ENCODE data around the gene MTSS2.
A peak's percentile ranks its signal among the peaks of the same experiment; 100 is the strongest.

Gene MTSS2

DNA sequence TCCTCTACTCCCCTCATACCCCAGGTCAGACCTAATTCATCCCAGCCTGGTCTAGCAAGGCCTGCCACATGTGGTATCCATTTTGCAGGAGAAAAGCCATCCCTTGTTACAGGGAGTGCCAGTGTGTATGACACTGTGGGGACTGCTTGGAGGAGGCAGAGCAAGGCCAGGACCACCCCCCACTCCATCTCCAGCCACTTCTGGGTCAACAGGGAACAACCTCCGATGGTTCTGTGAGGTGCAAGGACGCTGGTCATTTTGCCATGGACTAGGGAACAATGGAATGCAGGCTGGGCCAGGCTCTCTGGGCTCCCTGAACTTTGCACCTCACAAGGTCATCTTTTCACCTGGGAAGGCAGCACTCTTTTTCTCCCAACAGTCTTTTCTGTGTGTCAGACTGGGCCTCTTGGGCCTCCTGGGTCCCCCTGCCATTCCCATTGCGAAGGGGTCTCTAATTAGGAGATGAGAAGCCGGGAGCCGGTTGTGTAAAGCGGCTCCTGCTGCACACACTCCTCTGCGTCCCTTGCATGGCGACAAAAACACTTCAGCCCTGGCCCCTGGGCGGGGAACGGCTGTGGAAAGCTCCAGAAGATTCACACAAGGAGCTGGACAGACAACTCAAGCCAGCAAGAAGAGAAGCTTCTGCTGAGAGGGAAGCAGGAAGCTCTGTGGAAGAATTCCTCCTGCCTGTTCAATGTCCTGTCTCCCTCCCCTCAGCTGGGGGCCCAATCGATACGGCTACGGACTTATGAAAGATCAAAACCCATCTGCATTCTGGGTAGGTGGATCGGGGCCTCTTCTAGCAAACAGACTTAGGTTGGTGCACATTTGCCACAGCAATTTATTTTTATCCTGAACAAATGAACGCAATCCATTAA is 38.5 kb upstream of the MTSS2 start:
- Histone ChIP-seq H3K4me1 (ENCODE audit: control insufficient read depth, insufficient read depth, low read length) (peaks cover 22% of the 10 kb centered on the region), H3K9ac (ENCODE audit: low read length) (no peak overlapping the region), H3K27me3 (replicated peaks; ENCODE audit: control insufficient read depth, insufficient read depth, low read length) (no peaks in the 10 kb centered on the region), H3K9me3 (ENCODE audit: control insufficient read depth, low read length) (peaks cover 3% of the 10 kb centered on the region), H3K4me3 (ENCODE audit: low read length) (no peak overlapping the region), H3K36me3 (ENCODE audit: control insufficient read depth, insufficient read depth, low read length, severe bottlenecking) (no peaks in the 10 kb centered on the region)
- DNase-seq (ENCODE audit: low read depth): no peak

DNA sequence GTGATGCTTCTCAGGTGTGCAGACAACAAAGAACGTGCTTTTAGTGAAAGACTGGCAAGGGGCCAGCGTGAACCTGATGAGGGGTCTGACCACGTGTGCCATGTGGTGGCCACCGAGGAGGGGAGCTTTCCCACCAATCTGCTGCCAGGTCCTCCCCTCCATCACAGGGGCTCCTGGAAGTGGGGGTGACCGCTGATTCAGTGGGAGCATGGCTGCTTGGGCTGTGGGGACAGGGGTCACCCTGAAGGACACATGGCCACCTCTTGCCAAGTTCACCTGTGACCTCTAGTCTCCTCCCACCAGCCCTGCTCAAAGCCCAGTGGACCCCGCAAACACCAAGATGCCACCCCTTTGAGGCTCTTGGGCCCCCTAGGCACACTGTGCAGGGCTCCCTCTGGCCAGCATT is 37.9 kb upstream of the MTSS2 start:
- no peak for DNase-seq (ENCODE audit: low read depth)
- no peaks in the 10 kb centered on the region for H3K27me3 ChIP-seq (replicated peaks; ENCODE audit: control insufficient read depth, insufficient read depth, low read length)
- H3K4me3 ChIP-seq (ENCODE audit: low read length): no peak overlapping the region
- H3K36me3 ChIP-seq (ENCODE audit: control insufficient read depth, insufficient read depth, low read length, severe bottlenecking): no peaks in the 10 kb centered on the region
- H3K9me3 ChIP-seq (ENCODE audit: control insufficient read depth, low read length): peaks cover 5% of the 10 kb centered on the region
- peaks cover 24% of the 10 kb centered on the region for H3K4me1 ChIP-seq (ENCODE audit: control insufficient read depth, insufficient read depth, low read length)
- H3K9ac ChIP-seq (ENCODE audit: low read length): no peak overlapping the region

DNA sequence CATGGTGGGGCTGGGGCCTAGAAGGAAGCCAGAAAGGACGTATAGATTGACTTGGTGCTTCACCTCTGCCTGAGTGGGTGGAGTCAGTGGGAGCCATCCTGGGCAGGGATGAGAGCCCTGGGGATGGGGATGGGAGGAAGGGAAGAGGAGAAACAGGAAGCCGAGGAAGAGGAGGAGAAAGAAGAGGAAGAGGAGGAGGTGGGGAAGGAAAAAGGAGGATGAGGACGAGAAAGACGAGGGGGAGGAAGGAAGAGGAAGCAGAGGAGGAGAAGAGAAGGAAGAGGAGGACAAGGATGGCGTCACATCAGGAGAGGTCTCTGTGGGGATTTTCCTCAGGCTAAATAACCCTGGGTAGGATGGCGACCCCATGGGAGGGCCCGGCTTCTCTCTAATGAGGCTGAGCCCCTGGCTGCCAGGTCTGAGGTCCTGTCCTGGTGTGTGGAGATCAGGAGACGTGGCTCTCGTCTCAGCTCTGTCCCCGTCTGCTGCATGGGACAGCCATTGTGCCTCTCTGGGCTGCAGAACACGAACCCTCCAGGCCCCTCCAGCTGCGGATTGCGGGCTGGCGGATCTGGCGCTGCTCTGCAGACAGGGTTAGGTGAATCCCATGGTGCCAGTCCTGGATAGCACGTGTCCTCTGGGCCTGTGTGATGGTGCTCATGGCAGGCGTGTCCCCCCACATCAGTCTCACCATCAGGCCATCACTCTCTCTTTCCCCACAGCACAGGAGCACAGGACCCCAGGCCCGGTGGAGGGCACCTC is 35.5 kb upstream of the MTSS2 start:
- H3K4me1 ChIP-seq (ENCODE audit: control insufficient read depth, insufficient read depth, low read length): peaks cover 21% of the 10 kb centered on the region
- H3K9me3 ChIP-seq (ENCODE audit: control insufficient read depth, low read length): peaks cover 5% of the 10 kb centered on the region
- no peak overlapping the region for H3K4me3 ChIP-seq (ENCODE audit: low read length)
- no peak for DNase-seq (ENCODE audit: low read depth)
- H3K27me3 ChIP-seq (replicated peaks; ENCODE audit: control insufficient read depth, insufficient read depth, low read length): no peaks in the 10 kb centered on the region
- H3K9ac ChIP-seq (ENCODE audit: low read length): no peak overlapping the region
- H3K36me3 ChIP-seq (ENCODE audit: control insufficient read depth, insufficient read depth, low read length, severe bottlenecking): no peaks in the 10 kb centered on the region

DNA sequence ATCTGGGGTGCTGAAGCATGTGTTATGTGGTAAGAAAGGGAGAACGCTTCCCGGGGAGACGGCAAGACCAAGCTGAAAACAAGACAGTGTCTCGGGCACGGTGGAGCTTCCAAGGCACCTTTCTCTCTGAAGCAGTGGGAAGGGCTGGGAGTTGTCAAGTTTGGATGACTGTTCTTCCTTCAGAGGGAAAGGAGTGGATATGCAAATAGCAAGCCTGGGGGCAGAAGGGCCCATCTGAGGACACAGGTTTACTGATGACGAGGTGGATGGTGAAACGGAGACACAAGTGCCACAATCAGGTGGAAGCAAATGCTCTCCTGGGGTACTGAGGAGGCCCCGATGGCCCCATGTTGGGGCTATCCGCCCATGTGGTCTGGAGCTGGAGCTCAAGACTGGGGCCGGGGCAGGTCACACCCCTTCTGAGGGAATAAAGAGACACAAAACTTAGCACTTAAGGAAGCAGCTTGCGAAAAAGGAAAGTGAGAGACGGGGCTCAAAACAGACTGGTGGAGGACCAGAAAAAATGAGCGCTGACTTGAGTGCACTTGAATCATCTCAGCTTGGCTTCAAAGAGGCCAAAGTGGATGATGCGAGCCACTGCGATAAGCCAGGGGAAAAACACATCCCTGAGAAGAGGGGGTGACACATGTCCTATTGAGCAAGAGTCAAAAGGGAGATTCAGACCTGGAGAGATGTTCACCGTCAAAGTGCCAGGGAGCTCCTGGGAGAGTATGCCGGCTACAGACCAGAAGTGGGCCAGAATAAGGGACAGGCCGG is 34.8 kb upstream of the MTSS2 start:
- Histone ChIP-seq H3K36me3 (ENCODE audit: control insufficient read depth, insufficient read depth, low read length, severe bottlenecking) (no peaks in the 10 kb centered on the region), H3K4me1 (ENCODE audit: control insufficient read depth, insufficient read depth, low read length) (peaks cover 15% of the 10 kb centered on the region), H3K4me3 (ENCODE audit: low read length) (no peak overlapping the region), H3K9me3 (ENCODE audit: control insufficient read depth, low read length) (peaks cover 5% of the 10 kb centered on the region), H3K27me3 (replicated peaks; ENCODE audit: control insufficient read depth, insufficient read depth, low read length) (no peaks in the 10 kb centered on the region), H3K9ac (ENCODE audit: low read length) (no peak overlapping the region)
- no peak for DNase-seq (ENCODE audit: low read depth)

DNA sequence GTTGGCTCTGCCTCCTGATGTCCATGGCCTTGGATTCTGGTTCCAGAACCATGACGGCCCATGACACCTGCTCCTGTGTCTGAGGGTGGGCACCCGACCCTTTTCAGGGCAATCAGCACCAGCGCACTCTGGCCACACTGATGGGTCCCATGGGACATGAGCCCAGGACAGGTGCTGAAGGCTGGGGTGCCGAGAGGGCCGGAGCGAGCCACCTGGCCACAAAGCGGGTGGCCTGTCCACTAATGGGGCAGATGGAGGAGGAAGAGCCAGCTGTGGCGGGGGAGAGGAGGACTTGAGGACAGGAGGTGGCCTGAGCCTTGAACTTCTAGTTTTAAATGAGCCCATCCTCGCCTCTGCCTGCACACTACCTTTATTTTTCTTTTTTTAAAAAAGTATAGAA is 31.2 kb upstream of the MTSS2 start:
- Histone ChIP-seq H3K4me3 (ENCODE audit: low read length) (no peak overlapping the region), H3K27me3 (replicated peaks; ENCODE audit: control insufficient read depth, insufficient read depth, low read length) (no peaks in the 10 kb centered on the region), H3K9me3 (ENCODE audit: control insufficient read depth, low read length) (peaks cover 5% of the 10 kb centered on the region), H3K4me1 (ENCODE audit: control insufficient read depth, insufficient read depth, low read length) (peaks cover 21% of the 10 kb centered on the region), H3K36me3 (ENCODE audit: control insufficient read depth, insufficient read depth, low read length, severe bottlenecking) (no peaks in the 10 kb centered on the region), H3K9ac (ENCODE audit: low read length) (no peak overlapping the region)
- DNase-seq (ENCODE audit: low read depth): no peak

DNA sequence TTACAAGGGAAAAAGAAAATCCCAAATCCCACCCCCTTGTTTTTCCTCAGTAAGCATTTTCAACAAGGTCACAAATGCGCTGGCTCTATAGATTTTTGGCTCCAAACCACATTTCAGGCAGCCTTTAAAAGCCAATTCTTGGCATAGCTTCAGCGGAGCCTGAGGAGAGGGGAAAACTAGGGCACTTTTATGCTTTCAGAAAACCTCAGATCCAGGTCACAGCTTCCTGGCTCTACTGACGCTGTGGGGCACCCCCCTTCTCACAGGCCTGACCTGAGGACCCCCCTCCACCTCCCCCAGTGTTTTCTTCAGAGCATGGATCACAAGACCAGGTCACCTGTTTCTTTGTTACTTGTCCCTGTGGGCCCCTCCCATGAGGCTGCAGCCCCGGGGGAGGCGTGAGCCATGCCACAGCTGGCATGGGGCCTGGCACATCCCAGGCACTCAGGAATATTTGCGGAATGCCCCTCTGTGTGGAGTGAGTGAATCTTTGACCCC is 30.1 kb upstream of the MTSS2 start:
- H3K4me3 ChIP-seq (ENCODE audit: low read length): no peak overlapping the region
- DNase-seq (ENCODE audit: low read depth): peak; percentile 63
- no peaks in the 10 kb centered on the region for H3K27me3 ChIP-seq (replicated peaks; ENCODE audit: control insufficient read depth, insufficient read depth, low read length)
- H3K4me1 ChIP-seq (ENCODE audit: control insufficient read depth, insufficient read depth, low read length): peaks cover 21% of the 10 kb centered on the region
- H3K9ac ChIP-seq (ENCODE audit: low read length): no peak overlapping the region
- peaks cover 5% of the 10 kb centered on the region for H3K9me3 ChIP-seq (ENCODE audit: control insufficient read depth, low read length)
- no peaks in the 10 kb centered on the region for H3K36me3 ChIP-seq (ENCODE audit: control insufficient read depth, insufficient read depth, low read length, severe bottlenecking)

DNA sequence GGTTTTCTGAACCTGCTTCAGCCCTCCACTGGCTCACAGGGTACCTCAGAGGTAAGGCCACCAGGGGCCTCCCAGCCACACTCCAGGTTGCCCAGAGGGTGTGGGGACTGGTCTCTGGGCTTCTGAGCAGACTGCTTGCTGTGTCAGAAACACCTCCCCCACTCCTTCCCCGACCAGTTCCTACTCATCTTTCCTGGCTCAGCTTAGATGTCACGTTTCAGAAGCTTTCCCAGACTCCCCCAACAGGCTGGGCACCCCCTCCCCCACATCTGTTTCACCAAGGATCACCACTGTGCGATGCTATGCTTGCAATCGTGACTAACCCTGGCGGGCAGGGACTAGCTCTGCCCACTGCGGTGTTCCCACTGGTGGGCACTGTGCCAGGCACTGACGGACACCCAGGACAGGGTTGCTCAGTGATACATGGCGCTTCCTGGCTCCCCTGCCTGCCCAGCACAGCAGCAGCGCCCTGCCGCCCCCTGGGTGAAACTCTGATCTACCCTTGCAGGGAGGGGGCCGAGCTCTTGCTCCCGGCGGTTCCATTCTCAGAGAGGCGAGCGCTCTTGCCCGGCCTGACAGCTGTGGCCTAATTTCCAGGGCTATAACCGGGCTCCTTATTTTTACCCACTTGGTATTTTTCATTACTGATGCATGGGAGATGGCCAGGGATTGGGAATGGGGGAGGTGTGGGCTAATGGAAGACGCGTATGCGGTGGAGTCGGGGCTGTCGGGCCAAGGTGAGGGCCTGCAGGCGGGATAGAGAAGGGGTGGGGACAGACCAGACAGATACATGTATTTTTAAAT is 29.4 kb upstream of the MTSS2 start:
- Histone ChIP-seq H3K27me3 (replicated peaks; ENCODE audit: control insufficient read depth, insufficient read depth, low read length) (no peaks in the 10 kb centered on the region), H3K9ac (ENCODE audit: low read length) (peak overlapping the region; percentile 6), H3K9me3 (ENCODE audit: control insufficient read depth, low read length) (peaks cover 5% of the 10 kb centered on the region), H3K4me1 (ENCODE audit: control insufficient read depth, insufficient read depth, low read length) (peaks cover 21% of the 10 kb centered on the region), H3K4me3 (ENCODE audit: low read length) (no peak overlapping the region), H3K36me3 (ENCODE audit: control insufficient read depth, insufficient read depth, low read length, severe bottlenecking) (no peaks in the 10 kb centered on the region)
- DNase-seq (ENCODE audit: low read depth): peak; percentile 96

DNA sequence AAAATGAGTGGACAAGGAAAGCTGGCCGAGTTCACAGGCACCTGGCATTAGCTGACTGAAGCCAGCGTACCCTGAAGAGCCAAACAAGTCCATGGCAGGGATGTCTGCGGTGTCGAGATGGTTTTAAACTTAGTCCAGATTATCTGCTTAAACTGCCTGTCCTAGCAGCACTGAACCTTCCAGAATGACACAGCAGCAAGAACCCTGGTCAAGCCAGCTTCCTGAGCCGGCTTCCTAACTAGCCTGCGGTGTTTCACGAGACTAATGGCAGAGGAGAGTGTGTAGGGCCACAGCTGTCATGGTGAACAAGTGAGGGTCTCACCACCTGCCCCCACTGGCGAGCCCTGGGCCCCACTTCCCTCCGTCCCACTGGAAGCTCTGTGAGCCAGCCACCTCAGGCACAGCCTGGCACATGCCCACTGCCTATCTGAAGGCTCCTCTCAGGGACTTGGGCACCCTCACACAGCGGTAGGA is 28.8 kb upstream of the MTSS2 start:
- peaks cover 4% of the 10 kb centered on the region for H3K9me3 ChIP-seq (ENCODE audit: control insufficient read depth, low read length)
- no peak for DNase-seq (ENCODE audit: low read depth)
- H3K36me3 ChIP-seq (ENCODE audit: control insufficient read depth, insufficient read depth, low read length, severe bottlenecking): no peaks in the 10 kb centered on the region
- no peak overlapping the region for H3K4me3 ChIP-seq (ENCODE audit: low read length)
- H3K9ac ChIP-seq (ENCODE audit: low read length): peak overlapping the region; percentile 6
- H3K4me1 ChIP-seq (ENCODE audit: control insufficient read depth, insufficient read depth, low read length): peaks cover 21% of the 10 kb centered on the region
- H3K27me3 ChIP-seq (replicated peaks; ENCODE audit: control insufficient read depth, insufficient read depth, low read length): no peaks in the 10 kb centered on the region

DNA sequence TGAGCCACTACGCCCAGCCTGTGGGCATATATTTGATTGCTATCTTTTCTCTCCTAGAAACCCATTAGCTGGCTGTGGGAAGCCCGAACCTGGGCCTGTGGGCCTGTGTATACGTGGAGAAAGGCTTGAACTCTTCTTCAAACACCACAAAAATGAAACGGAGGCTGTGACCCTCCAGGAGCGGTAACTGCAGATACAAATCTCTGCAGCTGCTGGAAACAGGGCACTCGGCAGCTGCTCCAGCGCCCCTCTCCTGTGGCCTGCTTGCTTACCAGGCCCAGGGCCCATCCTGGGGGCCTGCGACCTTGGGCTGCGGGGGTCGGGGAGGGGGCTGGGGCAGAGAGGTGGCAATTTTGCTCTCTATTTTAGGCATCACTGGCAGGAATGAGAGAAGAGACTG is 28.0 kb upstream of the MTSS2 start:
- no peak overlapping the region for H3K9ac ChIP-seq (ENCODE audit: low read length)
- H3K36me3 ChIP-seq (ENCODE audit: control insufficient read depth, insufficient read depth, low read length, severe bottlenecking): no peaks in the 10 kb centered on the region
- H3K4me3 ChIP-seq (ENCODE audit: low read length): no peak overlapping the region
- H3K27me3 ChIP-seq (replicated peaks; ENCODE audit: control insufficient read depth, insufficient read depth, low read length): no peaks in the 10 kb centered on the region
- no peak for DNase-seq (ENCODE audit: low read depth)
- H3K9me3 ChIP-seq (ENCODE audit: control insufficient read depth, low read length): no peaks in the 10 kb centered on the region
- H3K4me1 ChIP-seq (ENCODE audit: control insufficient read depth, insufficient read depth, low read length): peaks cover 20% of the 10 kb centered on the region

DNA sequence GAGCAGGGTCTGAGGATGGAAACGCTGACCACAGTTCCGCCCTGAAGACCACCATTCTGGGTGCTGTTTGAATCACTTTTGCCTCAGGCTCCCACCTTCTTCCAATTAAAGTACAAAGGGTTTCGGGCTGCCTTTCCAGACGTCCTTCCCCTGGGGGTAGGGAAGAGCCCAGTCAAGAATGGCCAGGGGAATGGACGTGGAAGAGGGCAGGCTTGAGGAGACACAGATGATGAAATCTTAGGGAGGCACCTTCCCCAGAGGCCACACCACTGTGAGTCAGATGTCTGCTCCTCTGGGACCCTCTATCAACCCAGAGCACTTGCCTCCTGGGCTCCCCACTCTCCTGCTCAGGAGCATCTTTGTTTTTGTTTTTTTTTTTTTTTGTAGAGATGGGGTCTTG is 27.5 kb upstream of the MTSS2 start:
- peak; percentile 30 for DNase-seq (ENCODE audit: low read depth)
- H3K9me3 ChIP-seq (ENCODE audit: control insufficient read depth, low read length): no peaks in the 10 kb centered on the region
- H3K9ac ChIP-seq (ENCODE audit: low read length): no peak overlapping the region
- H3K4me1 ChIP-seq (ENCODE audit: control insufficient read depth, insufficient read depth, low read length): peaks cover 16% of the 10 kb centered on the region
- no peak overlapping the region for H3K4me3 ChIP-seq (ENCODE audit: low read length)
- H3K27me3 ChIP-seq (replicated peaks; ENCODE audit: control insufficient read depth, insufficient read depth, low read length): no peaks in the 10 kb centered on the region
- H3K36me3 ChIP-seq (ENCODE audit: control insufficient read depth, insufficient read depth, low read length, severe bottlenecking): no peaks in the 10 kb centered on the region
